PC-3 (cell line): Measurements from ENCODE around the gene PARM1. TPM values are rescaled to one million over a fixed set of nuclear protein-coding genes. Genes with fewer than 3 reads are reported as not detected.

Experiments used
- ATAC-seq: fragments of 200-7000 bp; cut with Tn5 transposase; 2 replicates; pipeline ENCODE4 v1.9.1; 2020; ENCODE audit warnings: mild to moderate bottlenecking, moderate library complexity
- BruUV-seq: library from RNA; stranded (reverse); fragments of 400-500 nt; replicated peaks from 2 replicates; lab custom pipeline; 2021; lab: Mats Ljungman, UMichigan
- CTCF ChIA-PET: fragments of 300-600 bp; sonication (Branson Sonifier 250); formaldehyde crosslinking; loops from one replicate; lab custom pipeline; 2022; ENCODE audit warnings: antibody characterized with exemption; lab: Charles Lee
- POLR2A ChIA-PET: fragments of 300-600 bp; sonication (Branson Sonifier 250); formaldehyde crosslinking; loops from one replicate; lab custom pipeline; 2022; ENCODE audit warnings: antibody characterized with exemption; ENCODE audit not compliant: unreplicated experiment; lab: Charles Lee
- DNase-seq: peaks from one replicate; pipeline ENCODE4 v3.0.0-alpha.2; 2015
- H2AFZ ChIP-seq: fragments of 300-600 bp; sonication (generic); 2 replicates; pipeline ENCODE4 v1.6.0; 2016; ENCODE audit warnings: antibody characterized with exemption, low read length
- H3F3A ChIP-seq: fragments of 300-600 bp; sonication (generic); one replicate; pipeline ENCODE4 v1.6.0; 2017; ENCODE audit warnings: antibody characterized with exemption, low read length, control low read depth, mild to moderate bottlenecking; ENCODE audit not compliant: unreplicated experiment
- H3K27ac ChIP-seq: fragments of 300-600 bp; sonication (generic); 2 replicates; pipeline ENCODE4 v1.5.1; 2016; ENCODE audit warnings: mild to moderate bottlenecking, low read length
- H3K27me3 ChIP-seq: fragments of 300-600 bp; sonication (generic); 2 replicates; pipeline ENCODE4 v1.6.1; 2016; ENCODE audit warnings: low read length, mixed read lengths
- H3K36me3 ChIP-seq: fragments of 300-600 bp; sonication (generic); 2 replicates; pipeline ENCODE4 v1.6.1; 2016; ENCODE audit warnings: low read depth, mixed run types, low read length, mixed read lengths
- H3K4me1 ChIP-seq: fragments of 300-600 bp; sonication (generic); 2 replicates; pipeline ENCODE4 v1.5.1; 2016; ENCODE audit warnings: low read length; ENCODE audit not compliant: insufficient read depth
- H3K4me2 ChIP-seq: fragments of 300-600 bp; sonication (generic); 2 replicates; pipeline ENCODE4 v1.6.0; 2016; ENCODE audit warnings: low read length
- H3K4me3 ChIP-seq: fragments of 300-600 bp; sonication (generic); 2 replicates; pipeline ENCODE4 v1.5.1; 2016; ENCODE audit warnings: mild to moderate bottlenecking, low read length, mixed read lengths
- H3K79me2 ChIP-seq: fragments of 300-600 bp; sonication (generic); 2 replicates; pipeline ENCODE4 v1.6.1; 2017; ENCODE audit warnings: low read length, mixed read lengths
- H3K9ac ChIP-seq: fragments of 300-600 bp; sonication (generic); 2 replicates; pipeline ENCODE4 v1.6.0; 2016; ENCODE audit warnings: mild to moderate bottlenecking, low read length
- H3K9me2 ChIP-seq: fragments of 300-600 bp; sonication (generic); replicated peaks from 2 replicates; pipeline ENCODE4 v1.6.1; 2016; ENCODE audit warnings: mixed run types, low read length, mixed read lengths
- H3K9me3 ChIP-seq: fragments of 300-600 bp; sonication (generic); 2 replicates; pipeline ENCODE4 v1.6.1; 2016; ENCODE audit warnings: low read length, mixed read lengths
- H4K20me1 ChIP-seq: fragments of 300-600 bp; sonication (generic); 2 replicates; pipeline ENCODE4 v1.6.1; 2016; ENCODE audit warnings: low read length, mixed read lengths
- EZH2 ChIP-seq: fragments of 300-600 bp; sonication (generic); IDR thresholded peaks from one replicate; pipeline ENCODE4 v1.6.1; 2017; ENCODE audit warnings: antibody characterized with exemption, mild to moderate bottlenecking, low read length; ENCODE audit not compliant: unreplicated experiment
- EZH2phosphoT487 ChIP-seq: fragments of 300-600 bp; sonication (generic); IDR thresholded peaks from 2 replicates; pipeline ENCODE4 v1.6.1; 2018; ENCODE audit warnings: mild to moderate bottlenecking, antibody characterized with exemption, low read length, borderline replicate concordance
- intact Hi-C: fragments of 100-400 bp; cut with micrococcal nuclease; formaldehyde crosslinking; loops from 2 replicates; pipeline ENCODE4 v1.9.0; 2023
- total RNA-seq: library from RNA; depleted of rRNA; stranded (reverse); fragments of >200 nt; gene quantifications from 2 replicates; pipeline ENCODE4 v1.2.3, GENCODE V29; 2014
- TF ChIP-seq, protein P1 (sequence below): fragments of 300-600 bp; sonication (generic); conservative IDR thresholded peaks from 2 replicates; pipeline ENCODE4 v1.5.1; 2017; ENCODE audit warnings: antibody characterized with exemption, low read depth, mild to moderate bottlenecking, low read length

The PARM1 gene
- total RNA-seq, 1 experiment from 2014 or later, result 2.9 TPM

GRCh38 chr4:74934016-74934831, 1.3 kb downstream of the PARM1 start:
- Histone ChIP-seq H3K36me3 (no peaks in the 10 kb centered on the region), H3K9ac (no peak overlapping the region), H3K9me2 (no peaks in the 10 kb centered on the region), H3K4me2 (peak overlapping the region; percentile 96), H3F3A (no peaks in the 10 kb centered on the region), H3K27me3 (peaks cover 10% of the 10 kb centered on the region), H2AFZ (peak overlapping the region; percentile 92), H3K4me1 (no peaks in the 10 kb centered on the region), H3K9me3 (no peaks in the 10 kb centered on the region), H3K79me2 (no peaks in the 10 kb centered on the region), H3K4me3 (peak overlapping the region; percentile 82), H4K20me1 (no peaks in the 10 kb centered on the region), H3K27ac (no peak overlapping the region)
- ChIA-PET CTCF (interaction anchor here (0.5 to 1.1 kb wide), 3 partner anchors 60 to 962 kb away, joined by 3 to 6 read pairs (median 4); no protein-coding TSS in a partner anchor), POLR2A (no interaction called here)
- intact Hi-C loops, result loop anchor here (5.0 kb wide), 1 partner anchor 353 kb away; no protein-coding TSS in a partner anchor
- BruUV-seq, result no TSS peak
- ATAC-seq, result peak; percentile 30
- peak; percentile 53 for DNase-seq
- TF ChIP-seq EZH2 (no peak), EZH2phosphoT487 (no peak)
- TF ChIP-seq, protein P1, sequence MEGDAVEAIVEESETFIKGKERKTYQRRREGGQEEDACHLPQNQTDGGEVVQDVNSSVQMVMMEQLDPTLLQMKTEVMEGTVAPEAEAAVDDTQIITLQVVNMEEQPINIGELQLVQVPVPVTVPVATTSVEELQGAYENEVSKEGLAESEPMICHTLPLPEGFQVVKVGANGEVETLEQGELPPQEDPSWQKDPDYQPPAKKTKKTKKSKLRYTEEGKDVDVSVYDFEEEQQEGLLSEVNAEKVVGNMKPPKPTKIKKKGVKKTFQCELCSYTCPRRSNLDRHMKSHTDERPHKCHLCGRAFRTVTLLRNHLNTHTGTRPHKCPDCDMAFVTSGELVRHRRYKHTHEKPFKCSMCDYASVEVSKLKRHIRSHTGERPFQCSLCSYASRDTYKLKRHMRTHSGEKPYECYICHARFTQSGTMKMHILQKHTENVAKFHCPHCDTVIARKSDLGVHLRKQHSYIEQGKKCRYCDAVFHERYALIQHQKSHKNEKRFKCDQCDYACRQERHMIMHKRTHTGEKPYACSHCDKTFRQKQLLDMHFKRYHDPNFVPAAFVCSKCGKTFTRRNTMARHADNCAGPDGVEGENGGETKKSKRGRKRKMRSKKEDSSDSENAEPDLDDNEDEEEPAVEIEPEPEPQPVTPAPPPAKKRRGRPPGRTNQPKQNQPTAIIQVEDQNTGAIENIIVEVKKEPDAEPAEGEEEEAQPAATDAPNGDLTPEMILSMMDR, result no peak

DNA sequence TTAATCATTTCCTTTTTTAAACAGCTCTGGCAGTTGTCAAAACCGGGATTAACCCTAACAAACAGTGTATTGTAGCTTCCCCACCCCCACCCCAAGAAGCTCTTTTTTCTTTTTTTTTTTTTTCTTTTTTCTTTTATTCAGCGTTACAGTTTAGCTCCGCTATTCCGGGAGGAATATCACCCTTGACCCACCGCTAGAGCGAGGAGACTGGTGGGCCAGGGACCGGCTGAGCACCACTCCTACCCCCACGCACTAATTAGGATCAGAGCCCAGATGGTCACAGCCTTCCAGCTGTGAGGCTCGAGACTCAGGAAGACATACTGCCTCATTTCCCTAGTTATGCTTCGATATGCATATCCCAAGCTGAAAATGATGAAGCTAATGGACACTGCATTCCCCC, 2.0 kb downstream of the PARM1 start:
- peak overlapping the region; percentile 82 for H3K4me3 ChIP-seq
- no TSS peak for BruUV-seq
- H3K9me3 ChIP-seq, result no peaks in the 10 kb centered on the region
- H3K79me2 ChIP-seq, result no peaks in the 10 kb centered on the region
- no peak for ATAC-seq
- TF ChIP-seq, protein P1, result no peak
- TF ChIP-seq EZH2phosphoT487 (no peak), EZH2 (no peak)
- no peak overlapping the region; the same call in 1 of the 2 replicates for H2AFZ ChIP-seq
- no peak overlapping the region for H3K27ac ChIP-seq
- H4K20me1 ChIP-seq, result no peaks in the 10 kb centered on the region
- H3K4me2 ChIP-seq, result peak overlapping the region; percentile 96
- H3K9me2 ChIP-seq, result no peaks in the 10 kb centered on the region
- peaks cover 10% of the 10 kb centered on the region for H3K27me3 ChIP-seq
- CTCF ChIA-PET, result interaction anchor here (0.6 to 1.1 kb wide), 2 partner anchors 60 to 68 kb away, joined by 3 to 4 read pairs; no protein-coding TSS in a partner anchor
- DNase-seq, result no peak
- no peaks in the 10 kb centered on the region for H3K36me3 ChIP-seq
- intact Hi-C loops, result loop anchor here (5.0 kb wide), 1 partner anchor 352 kb away; no protein-coding TSS in a partner anchor
- no peaks in the 10 kb centered on the region for H3K4me1 ChIP-seq
- no peaks in the 10 kb centered on the region for H3F3A ChIP-seq
- POLR2A ChIA-PET, result no interaction called here
- H3K9ac ChIP-seq, result no peak overlapping the region

- peaks cover 11% of the 10 kb centered on the region for H3K4me1 ChIP-seq
- no peaks in the 10 kb centered on the region for H3F3A ChIP-seq
- H3K9me2 ChIP-seq, result no peaks in the 10 kb centered on the region
- no peaks in the 10 kb centered on the region for H3K79me2 ChIP-seq
- ATAC-seq (no peak), DNase-seq (no peak)
- no peak overlapping the region for H3K27ac ChIP-seq
- no peaks in the 10 kb centered on the region for H3K9me3 ChIP-seq
- no peak overlapping the region for H2AFZ ChIP-seq
- no peaks in the 10 kb centered on the region for H4K20me1 ChIP-seq
- no TSS peak for BruUV-seq
- no peaks in the 10 kb centered on the region for H3K36me3 ChIP-seq
- H3K4me2 ChIP-seq, result no peak overlapping the region
- CTCF ChIA-PET, result no interaction called here
- no peak overlapping the region for H3K4me3 ChIP-seq
- H3K27me3 ChIP-seq, result no peaks in the 10 kb centered on the region
- intact Hi-C loops, result no loop called here
- POLR2A ChIA-PET, result no interaction called here
- no peak overlapping the region for H3K9ac ChIP-seq
- TF ChIP-seq, protein P1, result no peak
Observed at GRCh38 chr4:74941123-74941522, 8.2 kb downstream of the PARM1 start.
